AG08395 (cell line): Measurements from ENCODE around the gene RELT.
"Not testable (repeated sequence)": the region's sequence is repeated elsewhere in the genome, so short reads cannot be mapped to it uniquely, and the experiment has no call there.

Experiments
- DNase-seq: peaks from one replicate; pipeline ENCODE4 v3.0.0; 2012; ENCODE audit warnings: mixed read lengths, low spot score

Gene RELT

GRCh38 chr11:73436859-73437258 is 60.7 kb downstream of the RELT start:
- DNase-seq = not testable (repeated sequence)

DNA sequence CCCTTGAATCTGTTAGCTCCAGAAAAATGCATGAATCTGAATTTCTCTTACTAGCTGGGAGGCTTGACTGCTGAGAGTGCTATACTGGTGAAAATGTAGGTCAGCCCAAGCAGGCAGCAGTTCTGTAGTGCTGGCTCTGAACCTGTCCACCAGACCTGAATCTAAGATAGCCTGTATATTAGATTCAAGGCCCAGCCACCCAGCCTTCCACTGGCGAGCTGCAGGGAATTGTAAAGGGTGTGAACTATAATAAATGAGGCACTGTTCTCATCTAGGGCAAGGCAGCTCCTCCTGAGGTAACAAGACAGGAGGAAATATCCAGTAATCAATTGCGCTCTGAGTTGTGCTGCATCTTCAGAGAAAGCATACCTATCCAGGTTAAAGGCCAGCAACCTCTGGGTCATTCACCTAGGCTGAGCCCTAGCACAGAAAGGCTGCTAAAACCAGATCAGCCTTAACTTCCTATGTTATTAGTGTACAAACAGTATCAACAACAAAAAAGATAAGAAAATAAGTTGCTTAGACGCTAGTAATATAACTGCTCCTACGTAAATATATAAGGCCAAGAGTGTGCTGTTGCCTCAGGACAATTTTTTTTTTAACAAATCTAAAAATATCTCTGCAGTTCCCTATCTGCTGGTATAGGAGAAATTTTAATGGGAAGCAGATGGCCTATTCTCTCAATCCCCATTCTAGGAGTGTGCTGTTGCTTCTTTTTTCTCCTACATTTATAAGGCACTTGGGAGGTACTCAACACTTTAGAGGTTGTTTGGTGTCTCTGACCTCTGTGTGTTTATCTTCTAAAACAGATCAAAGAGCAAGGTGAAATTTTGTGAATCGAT is 63.0 kb downstream of the RELT start:
- peak; percentile 28 for DNase-seq

GRCh38 chr11:73445980-73446379 is 69.8 kb downstream of the RELT start:
- DNase-seq = no peak

GRCh38 chr11:73446766-73447165 is 70.6 kb downstream of the RELT start:
- no peak for DNase-seq
